ENCODE measurements around the gene TRABD2B.

DNA sequence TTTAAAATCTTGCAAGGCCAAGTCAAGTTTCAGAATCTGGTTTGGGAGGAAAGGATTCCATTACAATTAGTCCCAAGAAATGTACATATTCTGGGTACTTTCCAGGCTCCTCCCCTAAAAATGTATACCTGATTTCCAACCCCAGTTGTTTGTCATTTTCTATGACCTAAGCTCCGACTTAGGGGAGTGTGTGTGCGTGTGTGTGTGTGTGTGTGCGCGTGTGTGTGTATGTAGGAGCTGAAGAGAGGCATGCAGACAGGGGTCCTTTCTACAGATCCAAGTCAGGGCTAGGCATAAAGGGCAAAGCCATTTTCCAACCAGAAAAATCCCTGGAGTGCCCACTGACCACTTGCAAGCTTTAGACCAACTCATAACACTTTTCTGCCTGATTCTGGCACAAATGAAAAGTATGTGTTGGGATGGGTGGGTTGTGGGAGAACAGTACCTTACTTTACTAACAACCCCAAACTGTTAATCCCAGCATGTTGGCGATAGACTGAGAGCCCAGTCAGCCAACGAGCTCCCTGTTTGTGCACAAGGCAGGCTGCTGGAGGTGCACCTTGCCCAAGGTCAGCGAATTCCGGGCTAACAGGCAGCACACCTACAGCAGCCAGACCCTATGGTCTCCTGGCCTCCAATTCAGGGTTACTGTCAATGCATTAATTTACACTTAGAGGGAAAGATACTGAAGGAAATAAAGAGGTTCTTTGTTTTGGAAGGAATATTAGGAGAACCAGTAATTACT is 1.7 kb downstream of the TRABD2B start:
- TF ChIP-seq TAF1 (IDR thresholded peaks at IDR 0.05; ENCODE audit: borderline replicate concordance, insufficient read depth, low read length) = no peak
- TF ChIP-seq, protein P1, sequence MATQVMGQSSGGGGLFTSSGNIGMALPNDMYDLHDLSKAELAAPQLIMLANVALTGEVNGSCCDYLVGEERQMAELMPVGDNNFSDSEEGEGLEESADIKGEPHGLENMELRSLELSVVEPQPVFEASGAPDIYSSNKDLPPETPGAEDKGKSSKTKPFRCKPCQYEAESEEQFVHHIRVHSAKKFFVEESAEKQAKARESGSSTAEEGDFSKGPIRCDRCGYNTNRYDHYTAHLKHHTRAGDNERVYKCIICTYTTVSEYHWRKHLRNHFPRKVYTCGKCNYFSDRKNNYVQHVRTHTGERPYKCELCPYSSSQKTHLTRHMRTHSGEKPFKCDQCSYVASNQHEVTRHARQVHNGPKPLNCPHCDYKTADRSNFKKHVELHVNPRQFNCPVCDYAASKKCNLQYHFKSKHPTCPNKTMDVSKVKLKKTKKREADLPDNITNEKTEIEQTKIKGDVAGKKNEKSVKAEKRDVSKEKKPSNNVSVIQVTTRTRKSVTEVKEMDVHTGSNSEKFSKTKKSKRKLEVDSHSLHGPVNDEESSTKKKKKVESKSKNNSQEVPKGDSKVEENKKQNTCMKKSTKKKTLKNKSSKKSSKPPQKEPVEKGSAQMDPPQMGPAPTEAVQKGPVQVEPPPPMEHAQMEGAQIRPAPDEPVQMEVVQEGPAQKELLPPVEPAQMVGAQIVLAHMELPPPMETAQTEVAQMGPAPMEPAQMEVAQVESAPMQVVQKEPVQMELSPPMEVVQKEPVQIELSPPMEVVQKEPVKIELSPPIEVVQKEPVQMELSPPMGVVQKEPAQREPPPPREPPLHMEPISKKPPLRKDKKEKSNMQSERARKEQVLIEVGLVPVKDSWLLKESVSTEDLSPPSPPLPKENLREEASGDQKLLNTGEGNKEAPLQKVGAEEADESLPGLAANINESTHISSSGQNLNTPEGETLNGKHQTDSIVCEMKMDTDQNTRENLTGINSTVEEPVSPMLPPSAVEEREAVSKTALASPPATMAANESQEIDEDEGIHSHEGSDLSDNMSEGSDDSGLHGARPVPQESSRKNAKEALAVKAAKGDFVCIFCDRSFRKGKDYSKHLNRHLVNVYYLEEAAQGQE (IDR thresholded peaks at IDR 0.05; ENCODE audit: insufficient read depth in 1 of 2, low read depth in 2 of 2, low read length in 2 of 2) = no peak
- TF ChIP-seq SIN3A (IDR thresholded peaks at IDR 0.05; ENCODE audit: borderline replicate concordance, insufficient read depth, low read length) = no peak

Data from PFSK-1 (cell line).